ENCODE data around the gene NMRK1.
A peak's percentile ranks its signal among the peaks of the same experiment; 100 is the strongest.

Gene NMRK1

GRCh38 chr9:75087824-75088645, at the start of gene NMRK1, which contains the start of gene OSTF1:
Gene NMRK1, minus strand, starts transcription at chr9:75088155. Its CDS starts 5,040 bp downstream, at chr9:75083115.
Gene OSTF1, plus strand, starts transcription at chr9:75088514. Its CDS starts 179 bp downstream, at chr9:75088693.
- peak; percentile 84 to 88 for DNase-seq

- DNase-seq: no peak
Observed at GRCh38 chr9:75134495-75134894, 46.5 kb upstream of the NMRK1 start.

GRCh38 chr9:75133396-75133795, 45.4 kb upstream of the NMRK1 start:
- DNase-seq: no peak

GRCh38 chr9:75132244-75132643, 44.3 kb upstream of the NMRK1 start:
- DNase-seq: no peak

GRCh38 chr9:75131700-75132099, 43.7 kb upstream of the NMRK1 start:
- DNase-seq: no peak

GRCh38 chr9:75130621-75131230, 42.8 kb upstream of the NMRK1 start:
- DNase-seq: no peak

GRCh38 chr9:75130172-75130571, 42.2 kb upstream of the NMRK1 start:
- DNase-seq: no peak

GRCh38 chr9:75128535-75128934, 40.6 kb upstream of the NMRK1 start:
- DNase-seq: no peak

- no peak for DNase-seq
Observed at GRCh38 chr9:75123696-75124095, 35.7 kb upstream of the NMRK1 start.

GRCh38 chr9:75121914-75122558, 34.1 kb upstream of the NMRK1 start:
- no peak for DNase-seq

GRCh38 chr9:75120686-75121085, 32.7 kb upstream of the NMRK1 start:
- no peak for DNase-seq

GRCh38 chr9:75117564-75117963, 29.6 kb upstream of the NMRK1 start:
- DNase-seq: no peak

GRCh38 chr9:75116306-75116705, 28.4 kb upstream of the NMRK1 start:
- no peak for DNase-seq

- DNase-seq: no peak
Observed at GRCh38 chr9:75112789-75113188, 24.8 kb upstream of the NMRK1 start.

GRCh38 chr9:75111019-75111622, 23.2 kb upstream of the NMRK1 start:
- no peak for DNase-seq

GRCh38 chr9:75109210-75109839, 21.4 kb upstream of the NMRK1 start:
- DNase-seq: no peak

GRCh38 chr9:75108571-75108970, 20.6 kb upstream of the NMRK1 start:
- peak in 1 of 2 experiments; percentile 6 for DNase-seq

GRCh38 chr9:75106857-75107256, 18.9 kb upstream of the NMRK1 start:
- no peak for DNase-seq

- DNase-seq: no peak
Observed at GRCh38 chr9:75105841-75106240, 17.9 kb upstream of the NMRK1 start.

GRCh38 chr9:75105019-75105540, 17.1 kb upstream of the NMRK1 start:
- DNase-seq: no peak

- DNase-seq: no peak
Observed at GRCh38 chr9:75104607-75105006, 16.7 kb upstream of the NMRK1 start.

GRCh38 chr9:75102177-75102790, 14.3 kb upstream of the NMRK1 start:
- no peak for DNase-seq

All from activated CD4-positive, alpha-beta T cell treated with anti-CD3 and anti-CD28 coated beads, Interleukin-2, amount 50 U/mL, for 4 hours (primary cell).